PFSK-1 (cell line): ENCODE measurements around the gene BMP2K.

Experiments
- POLR2AphosphoS5 ChIP-seq: IDR thresholded peaks from 2 replicates; pipeline ENCODE4 v1.6.1; 2012; ENCODE audit warnings: low read depth, mild to moderate bottlenecking, control low read depth, low read length, moderate library complexity
- SIN3A ChIP-seq: IDR thresholded peaks from 2 replicates; pipeline ENCODE4 v1.6.1; 2012; ENCODE audit warnings: mild to moderate bottlenecking, low read length, moderate library complexity, borderline replicate concordance; ENCODE audit not compliant: insufficient read depth
- TAF1 ChIP-seq: IDR thresholded peaks from 2 replicates; pipeline ENCODE4 v1.6.1; 2012; ENCODE audit warnings: low read length, control low read depth, borderline replicate concordance; ENCODE audit not compliant: insufficient read depth
- TF ChIP-seq, protein P1 (sequence below), 2 experiments: IDR thresholded peaks; 2 replicates each; pipeline versions ENCODE4 v1.6.1 to v1.8.0; 2011 to 2012; ENCODE audit warnings: low read depth in 2 of 2, low read length in 2 of 2, control low read depth in 1 of 2, inconsistent platforms in 1 of 2, mild to moderate bottlenecking in 1 of 2, moderate library complexity in 1 of 2; ENCODE audit not compliant: insufficient read depth in 1 of 2

DNA sequence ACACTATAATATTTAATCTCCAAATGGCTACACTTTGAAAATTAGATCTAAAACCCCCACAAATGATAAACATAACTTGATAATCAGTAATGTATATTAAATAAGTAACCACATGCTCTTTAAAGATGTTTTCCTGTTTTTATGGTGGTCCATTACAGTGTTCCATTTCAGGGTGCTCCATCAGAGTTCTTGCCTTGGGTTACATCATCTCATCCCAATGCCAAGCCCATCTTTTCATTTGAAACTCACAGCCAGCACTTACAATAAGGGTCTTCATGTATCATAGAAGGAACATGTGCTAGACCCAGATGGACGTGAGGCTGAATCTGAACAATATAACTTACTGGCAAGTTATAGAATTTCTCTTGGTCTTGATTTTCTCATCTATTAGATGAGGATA, 173.6 kb downstream of the BMP2K start:
- no peak for TF ChIP-seq POLR2AphosphoS5
- TF ChIP-seq TAF1, result no peak
- no peak for TF ChIP-seq SIN3A
- TF ChIP-seq, protein P1, sequence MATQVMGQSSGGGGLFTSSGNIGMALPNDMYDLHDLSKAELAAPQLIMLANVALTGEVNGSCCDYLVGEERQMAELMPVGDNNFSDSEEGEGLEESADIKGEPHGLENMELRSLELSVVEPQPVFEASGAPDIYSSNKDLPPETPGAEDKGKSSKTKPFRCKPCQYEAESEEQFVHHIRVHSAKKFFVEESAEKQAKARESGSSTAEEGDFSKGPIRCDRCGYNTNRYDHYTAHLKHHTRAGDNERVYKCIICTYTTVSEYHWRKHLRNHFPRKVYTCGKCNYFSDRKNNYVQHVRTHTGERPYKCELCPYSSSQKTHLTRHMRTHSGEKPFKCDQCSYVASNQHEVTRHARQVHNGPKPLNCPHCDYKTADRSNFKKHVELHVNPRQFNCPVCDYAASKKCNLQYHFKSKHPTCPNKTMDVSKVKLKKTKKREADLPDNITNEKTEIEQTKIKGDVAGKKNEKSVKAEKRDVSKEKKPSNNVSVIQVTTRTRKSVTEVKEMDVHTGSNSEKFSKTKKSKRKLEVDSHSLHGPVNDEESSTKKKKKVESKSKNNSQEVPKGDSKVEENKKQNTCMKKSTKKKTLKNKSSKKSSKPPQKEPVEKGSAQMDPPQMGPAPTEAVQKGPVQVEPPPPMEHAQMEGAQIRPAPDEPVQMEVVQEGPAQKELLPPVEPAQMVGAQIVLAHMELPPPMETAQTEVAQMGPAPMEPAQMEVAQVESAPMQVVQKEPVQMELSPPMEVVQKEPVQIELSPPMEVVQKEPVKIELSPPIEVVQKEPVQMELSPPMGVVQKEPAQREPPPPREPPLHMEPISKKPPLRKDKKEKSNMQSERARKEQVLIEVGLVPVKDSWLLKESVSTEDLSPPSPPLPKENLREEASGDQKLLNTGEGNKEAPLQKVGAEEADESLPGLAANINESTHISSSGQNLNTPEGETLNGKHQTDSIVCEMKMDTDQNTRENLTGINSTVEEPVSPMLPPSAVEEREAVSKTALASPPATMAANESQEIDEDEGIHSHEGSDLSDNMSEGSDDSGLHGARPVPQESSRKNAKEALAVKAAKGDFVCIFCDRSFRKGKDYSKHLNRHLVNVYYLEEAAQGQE (IDR thresholded peaks at IDR 0.05; ENCODE audit: insufficient read depth in 1 of 2, low read depth in 2 of 2, low read length in 2 of 2), result no peak
